PC-3 (cell line): ENCODE data around the gene PTPRN2.

Experiments
- EZH2 ChIP-seq: fragments of 300-600 bp; sonication (generic); IDR thresholded peaks from one replicate; pipeline ENCODE4 v1.6.1; 2017; ENCODE audit warnings: antibody characterized with exemption, mild to moderate bottlenecking, low read length; ENCODE audit not compliant: unreplicated experiment
- EZH2phosphoT487 ChIP-seq: fragments of 300-600 bp; sonication (generic); IDR thresholded peaks from 2 replicates; pipeline ENCODE4 v1.6.1; 2018; ENCODE audit warnings: mild to moderate bottlenecking, antibody characterized with exemption, low read length, borderline replicate concordance
- TF ChIP-seq, protein P1 (sequence below): fragments of 300-600 bp; sonication (generic); conservative IDR thresholded peaks from 2 replicates; pipeline ENCODE4 v1.5.1; 2017; ENCODE audit warnings: antibody characterized with exemption, low read depth, mild to moderate bottlenecking, low read length

DNA sequence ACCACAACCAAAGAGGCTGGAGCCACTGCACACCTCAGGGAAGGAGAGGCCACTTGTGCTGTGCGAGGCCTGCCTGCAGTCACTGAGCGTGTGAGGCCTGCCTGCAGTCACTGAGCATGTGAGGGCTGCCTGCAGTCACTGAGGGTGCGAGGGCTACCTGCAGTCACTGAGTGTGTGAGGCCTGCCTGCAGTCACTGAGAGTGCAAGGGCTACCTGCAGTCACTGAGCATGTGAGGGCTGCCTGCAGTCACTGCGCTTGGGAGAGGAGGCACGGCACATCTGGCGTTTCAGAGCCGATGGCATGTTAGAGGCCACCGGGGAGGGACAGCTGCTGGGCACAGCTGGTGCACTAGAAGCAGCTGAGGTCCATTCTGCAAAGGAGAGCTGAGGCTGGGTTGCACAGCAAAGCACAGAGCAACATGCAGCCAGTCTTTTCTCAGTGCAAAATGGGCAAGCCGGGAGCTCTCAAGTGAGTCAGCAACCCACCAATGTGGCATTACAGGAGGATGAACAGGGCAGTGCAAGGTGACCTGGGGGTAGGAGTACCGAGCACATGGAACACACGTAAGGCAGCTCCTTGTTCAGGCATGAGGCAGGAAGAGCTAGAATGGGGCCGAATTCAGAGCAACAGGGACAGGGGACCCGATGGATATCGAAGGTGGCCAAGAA is 540.1 kb downstream of the PTPRN2 start:
- TF ChIP-seq, protein P1, sequence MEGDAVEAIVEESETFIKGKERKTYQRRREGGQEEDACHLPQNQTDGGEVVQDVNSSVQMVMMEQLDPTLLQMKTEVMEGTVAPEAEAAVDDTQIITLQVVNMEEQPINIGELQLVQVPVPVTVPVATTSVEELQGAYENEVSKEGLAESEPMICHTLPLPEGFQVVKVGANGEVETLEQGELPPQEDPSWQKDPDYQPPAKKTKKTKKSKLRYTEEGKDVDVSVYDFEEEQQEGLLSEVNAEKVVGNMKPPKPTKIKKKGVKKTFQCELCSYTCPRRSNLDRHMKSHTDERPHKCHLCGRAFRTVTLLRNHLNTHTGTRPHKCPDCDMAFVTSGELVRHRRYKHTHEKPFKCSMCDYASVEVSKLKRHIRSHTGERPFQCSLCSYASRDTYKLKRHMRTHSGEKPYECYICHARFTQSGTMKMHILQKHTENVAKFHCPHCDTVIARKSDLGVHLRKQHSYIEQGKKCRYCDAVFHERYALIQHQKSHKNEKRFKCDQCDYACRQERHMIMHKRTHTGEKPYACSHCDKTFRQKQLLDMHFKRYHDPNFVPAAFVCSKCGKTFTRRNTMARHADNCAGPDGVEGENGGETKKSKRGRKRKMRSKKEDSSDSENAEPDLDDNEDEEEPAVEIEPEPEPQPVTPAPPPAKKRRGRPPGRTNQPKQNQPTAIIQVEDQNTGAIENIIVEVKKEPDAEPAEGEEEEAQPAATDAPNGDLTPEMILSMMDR: no peak
- no peak for TF ChIP-seq EZH2
- TF ChIP-seq EZH2phosphoT487: no peak
